NCI-H1417 (cell line): Measurements from ENCODE around the gene SPDYE3.

Source experiments
- DNase-seq, 3 experiments: peaks; one replicate each; lab custom pipeline; 2025; lab: John Stamatoyannopoulos, UW

The SPDYE3 gene

DNA sequence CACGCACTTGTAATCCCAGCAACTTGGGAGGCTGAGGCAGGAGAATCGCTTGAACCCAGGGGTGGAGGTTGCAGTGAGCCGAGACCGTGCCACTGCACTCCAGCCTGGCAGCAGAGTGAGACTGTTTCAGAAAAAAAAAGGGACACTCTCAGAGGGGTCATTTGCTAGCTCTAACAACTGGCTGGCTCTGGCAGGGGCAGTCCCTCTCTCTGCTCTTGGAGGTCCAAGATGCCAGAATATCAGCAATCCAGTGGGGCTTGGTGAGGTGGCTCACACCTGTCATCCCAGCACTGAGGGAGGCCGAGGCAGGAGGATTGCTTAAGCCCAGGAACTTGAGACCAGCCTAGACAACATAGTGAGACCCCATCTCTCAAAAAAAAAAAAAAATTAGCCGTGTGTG is 63.2 kb downstream of the SPDYE3 start:
- DNase-seq = no peak

DNA sequence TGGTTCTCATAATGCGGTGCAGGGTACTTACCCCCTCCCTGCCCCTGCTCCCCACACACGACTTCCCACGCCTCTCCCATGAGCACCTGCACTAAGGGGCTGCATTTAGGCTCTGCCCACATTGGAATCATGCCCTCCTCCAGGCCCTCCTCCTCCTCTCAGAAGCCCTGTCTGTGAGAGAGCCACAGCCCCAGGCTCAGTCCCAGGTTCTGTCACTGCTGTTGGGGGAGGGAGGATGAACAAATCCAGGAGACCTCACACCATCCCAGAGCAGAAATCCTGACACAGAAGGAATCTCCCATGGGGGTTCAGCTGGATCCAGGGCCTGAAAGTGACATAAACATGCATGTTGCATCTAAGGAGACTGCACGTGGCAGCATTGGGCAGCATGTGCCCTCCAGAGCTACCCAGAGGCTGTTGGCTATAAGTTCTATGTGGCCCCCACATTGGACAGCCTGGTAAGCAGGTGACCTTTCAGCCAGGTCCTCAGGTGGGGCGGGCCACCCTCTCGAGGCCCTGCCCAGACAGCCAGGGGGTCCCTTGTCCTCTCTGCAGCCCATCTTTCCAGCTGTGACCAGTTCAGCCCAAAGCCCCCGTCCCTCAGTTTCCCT is 64.2 kb downstream of the SPDYE3 start:
- no peak for DNase-seq
